Left renal pelvis (tissue), 4 donors: ENCODE data around the gene MAP2. TPM values are rescaled to one million over a fixed set of nuclear protein-coding genes. Genes with fewer than 3 reads are reported as not detected.

Experiments used
- DNase-seq, 4 donors: peaks; one replicate each; pipeline ENCODE4 v3.0.0-alpha.2; 2013; ENCODE audit warnings: low read depth in 4 of 4, low spot score in 3 of 4
- polyA plus RNA-seq, 4 donors: library from polyadenylated mRNA; unstranded; fragments of 120-200 nt; gene quantifications; one replicate each; pipeline ENCODE4 v1.2.1, GENCODE V29; 2013; ENCODE audit not compliant: insufficient read length in 4 of 4

Gene MAP2
- polyA plus RNA-seq, 4 donors, result 21.9 to 34.0 (median 31.3) TPM

GRCh38 chr2:209526561-209526960 lies 102.7 kb downstream of the MAP2 start:
- DNase-seq, result no peak

GRCh38 chr2:209529579-209529978 lies 105.7 kb downstream of the MAP2 start:
- no peak for DNase-seq

GRCh38 chr2:209532321-209532720 lies 108.5 kb downstream of the MAP2 start:
- DNase-seq, result no peak

GRCh38 chr2:209533391-209533790 lies 109.5 kb downstream of the MAP2 start:
- no peak for DNase-seq

- no peak for DNase-seq
These were observed 110.4 kb downstream of the MAP2 start for GRCh38 chr2:209534228-209534627.

- no peak for DNase-seq
These were observed 112.5 kb downstream of the MAP2 start for GRCh38 chr2:209536363-209536762.

GRCh38 chr2:209547726-209548125 lies 123.9 kb downstream of the MAP2 start:
- DNase-seq, result no peak

GRCh38 chr2:209549589-209549988 lies 125.7 kb downstream of the MAP2 start:
- no peak for DNase-seq

GRCh38 chr2:209553913-209554312 lies 130.1 kb downstream of the MAP2 start:
- DNase-seq, result no peak

GRCh38 chr2:209556354-209556961 lies 132.6 kb downstream of the MAP2 start:
- DNase-seq, result no peak

- DNase-seq, result no peak
These were observed 137.1 kb downstream of the MAP2 start for GRCh38 chr2:209560911-209561310.

GRCh38 chr2:209563453-209563852 lies 139.6 kb downstream of the MAP2 start:
- no peak for DNase-seq

GRCh38 chr2:209564816-209565215 lies 141.0 kb downstream of the MAP2 start:
- DNase-seq, result no peak

- DNase-seq, result no peak
These were observed 142.2 kb downstream of the MAP2 start for GRCh38 chr2:209565896-209566582.

GRCh38 chr2:209570194-209570593 lies 146.3 kb downstream of the MAP2 start:
- no peak for DNase-seq

- DNase-seq, result no peak
These were observed 150.7 kb downstream of the MAP2 start for GRCh38 chr2:209574515-209574914.

- DNase-seq, result no peak
These were observed 153.8 kb downstream of the MAP2 start for GRCh38 chr2:209577376-209578357.

- no peak for DNase-seq
These were observed 154.7 kb downstream of the MAP2 start for GRCh38 chr2:209578394-209579001.

GRCh38 chr2:209579230-209579749 lies 155.4 kb downstream of the MAP2 start:
- peak in 3 of 4 donors; percentile 20 to 44 (median 35) for DNase-seq

GRCh38 chr2:209581040-209581439 lies 157.2 kb downstream of the MAP2 start:
- DNase-seq, result no peak

GRCh38 chr2:209582281-209582680 lies 158.4 kb downstream of the MAP2 start:
- no peak for DNase-seq
